ENCODE results near the gene SNRPD3.

- TF ChIP-seq CTCF (conservative IDR thresholded peaks at IDR 0.05; ENCODE audit: low read length) (no peak), EZH2phosphoT487 (IDR thresholded peaks at IDR 0.05; ENCODE audit: borderline replicate concordance) (no peak)
Observed at GRCh38 chr22:24571266-24571665, 15.5 kb downstream of the SNRPD3 start.

Data from Loucy (cell line).